K562 (cell line): ENCODE data around the gene FAM227A. TPM values are rescaled to one million over a fixed set of nuclear protein-coding genes. Genes with fewer than 3 reads are reported as not detected.

Experiments
- ATAC-seq: fragments of 200-7000 bp; cut with Tn5 transposase; 3 replicates; pipeline ENCODE4 v1.9.1; 2020; ENCODE audit warnings: moderate library complexity
- BruUV-seq: library from RNA; stranded (reverse); fragments of 400-500 nt; replicated peaks from 2 replicates; lab custom pipeline; 2021; lab: Mats Ljungman, UMichigan
- CTCF ChIA-PET: fragments of 300-600 bp; formaldehyde crosslinking; extraction: SDS; loops from one replicate; lab custom pipeline; 2021; ENCODE audit warnings: low intra/inter-chr PET ratio; lab: Yijun Ruan, JAX
- POLR2A ChIA-PET: fragments of 300-600, 350-650 bp; sonication (Branson Sonifier 250); formaldehyde crosslinking; extraction: SDS; loops from one replicate; lab custom pipeline; 2021; ENCODE audit warnings: antibody characterized with exemption, inconsistent platforms; lab: Yijun Ruan, JAX
- DNase-seq, 4 experiments: peaks; one replicate each; pipeline versions ENCODE4 v3.0.0 to v3.0.0-alpha.2; 2011 to 2018; ENCODE audit warnings: low spot score in 3 of 4, mixed read lengths in 3 of 4; ENCODE audit errors: extremely low read depth in 1 of 4
- FAIRE-seq: peaks from 2 replicates; lab custom pipeline; 2011; peaks lifted over from hg19 to GRCh38; lab: Jason Lieb, UNC
- H2AFZ ChIP-seq: 2 replicates; pipeline ENCODE4 v1.6.0; 2011; ENCODE audit warnings: low read depth, low read length, control low read depth, inconsistent platforms
- H3K27ac ChIP-seq: fragments of 200-600 bp; 3 replicates; pipeline ENCODE4 v1.8.0; 2011; ENCODE audit warnings: low read depth, mild to moderate bottlenecking, control low read depth, inconsistent platforms, low read length, moderate library complexity, mixed read lengths; ENCODE audit errors: extremely low read depth
- H3K27me3 ChIP-seq, 2 experiments: fragments of 300-600 bp in 1 of 2; 2 replicates in 1 of 2; 3 replicates in 1 of 2; pipeline versions ENCODE4 v1.6.0 to v1.8.0; 2011; ENCODE audit warnings: inconsistent platforms in 2 of 2, low read length in 2 of 2, mild to moderate bottlenecking in 1 of 2, mixed read lengths in 1 of 2, moderate library complexity in 1 of 2; ENCODE audit not compliant: control insufficient read depth in 2 of 2, insufficient read depth in 2 of 2
- H3K36me3 ChIP-seq: fragments of 300-600 bp; 3 replicates; pipeline ENCODE4 v1.8.0; 2011; ENCODE audit warnings: mild to moderate bottlenecking, low read length, inconsistent platforms; ENCODE audit not compliant: control insufficient read depth, insufficient read depth
- H3K4me1 ChIP-seq, 2 experiments: fragments of 200-600 bp in 1 of 2; replicated peaks in 1 of 2; 2 replicates in 1 of 2; 3 replicates in 1 of 2; pipeline versions ENCODE4 v1.5.1 to v1.8.0; 2011; ENCODE audit warnings: inconsistent platforms in 2 of 2, low read length in 2 of 2, mild to moderate bottlenecking in 1 of 2, mixed read lengths in 1 of 2, moderate library complexity in 1 of 2; ENCODE audit not compliant: control insufficient read depth in 2 of 2, insufficient read depth in 2 of 2
- H3K4me2 ChIP-seq: 2 replicates; pipeline ENCODE4 v1.6.1; 2011; ENCODE audit warnings: low read length, control low read depth, inconsistent platforms, mixed read lengths; ENCODE audit not compliant: insufficient read depth
- H3K4me3 ChIP-seq: fragments of 200-600 bp; sonication (generic), shearing (Covaris generic); 2 replicates; pipeline ENCODE4 v1.5.1; 2016; ENCODE audit warnings: control low read depth, inconsistent platforms
- H3K79me2 ChIP-seq: fragments of 200-600 bp; 3 replicates; pipeline ENCODE4 v1.8.0; 2011; ENCODE audit warnings: low read length, inconsistent platforms; ENCODE audit not compliant: control insufficient read depth, insufficient read depth
- H3K9ac ChIP-seq, 2 experiments: 2 replicates each; pipeline versions ENCODE4 v1.6.0 to v1.6.1; 2011; ENCODE audit warnings: low read depth in 2 of 2, low read length in 2 of 2, control low read depth in 1 of 2, inconsistent platforms in 1 of 2, mild to moderate bottlenecking in 1 of 2, mixed read lengths in 1 of 2; ENCODE audit not compliant: insufficient read depth in 1 of 2
- H3K9me1 ChIP-seq: one replicate; pipeline ENCODE4 v1.6.0; 2011; ENCODE audit warnings: inconsistent platforms, mild to moderate bottlenecking, low read length, moderate library complexity; ENCODE audit not compliant: control insufficient read depth, insufficient read depth
- H3K9me3 ChIP-seq: replicated peaks from 2 replicates; pipeline ENCODE4 v1.5.1; 2011; ENCODE audit warnings: low read depth, low read length, inconsistent platforms; ENCODE audit not compliant: control insufficient read depth, insufficient read depth
- H4K20me1 ChIP-seq: replicated peaks from 2 replicates; pipeline ENCODE4 v1.6.1; 2011; ENCODE audit warnings: low read length, inconsistent platforms, mixed read lengths; ENCODE audit not compliant: control insufficient read depth, insufficient read depth
- ATF4 ChIP-seq: fragments of 450-650 bp; formaldehyde crosslinking; IDR thresholded peaks from 2 replicates; pipeline ENCODE4 v1.4.0; 2022; ENCODE audit warnings: mild to moderate bottlenecking, moderate library complexity
- C11orf30 ChIP-seq: fragments of 450-650 bp; IDR thresholded peaks from 2 replicates; pipeline ENCODE4 v1.6.1; 2016; ENCODE audit warnings: low read depth, mild to moderate bottlenecking
- CBFA2T3 ChIP-seq: fragments of 450-650 bp; IDR thresholded peaks from 2 replicates; pipeline ENCODE4 v1.6.1; 2017
- MEIS2 ChIP-seq: fragments of 450-650 bp; IDR thresholded peaks from 2 replicates; pipeline ENCODE4 v1.6.1; 2014; ENCODE audit warnings: mild to moderate bottlenecking; ENCODE audit not compliant: partially characterized antibody
- NFE2 ChIP-seq: IDR thresholded peaks from 2 replicates; pipeline ENCODE4 v1.6.1; 2014; ENCODE audit warnings: antibody characterized with exemption, low read depth
- PBX2 ChIP-seq, 2 experiments: IDR thresholded peaks in 1 of 2; conservative IDR thresholded peaks in 1 of 2; 2 replicates each; pipeline ENCODE4 v1.6.1; 2016; ENCODE audit warnings: low read depth in 2 of 2, mild to moderate bottlenecking in 1 of 2, missing compliant biosample characterization in 1 of 2, missing genetic modification characterization in 1 of 2, moderate library complexity in 1 of 2
- PKNOX1 ChIP-seq: fragments of 450-650 bp; IDR thresholded peaks from 2 replicates; pipeline ENCODE4 v1.6.1; 2016
- TEAD4 ChIP-seq, 2 experiments: sonication (generic) in 1 of 2; formaldehyde crosslinking in 1 of 2; IDR thresholded peaks; 2 replicates each; pipeline versions ENCODE4 v1.6.1 to v1.8.0; 2012 to 2022; ENCODE audit warnings: borderline replicate concordance in 1 of 2, inconsistent platforms in 1 of 2, low read length in 1 of 2, mild to moderate bottlenecking in 1 of 2, missing genetic modification reagents in 1 of 2
- ZC3H4 ChIP-seq: sonication (generic); formaldehyde crosslinking; IDR thresholded peaks from 2 replicates; pipeline ENCODE4 v1.9.0; 2021; ENCODE audit warnings: missing genetic modification reagents, borderline replicate concordance
- WGBS: fragments of 100-300 bp; shearing (Covaris generic); methylation state at CpG from one replicate; pipeline ENCODE4 v1.1.6; 2016; ENCODE audit warnings: low coverage, mixed read lengths; ENCODE audit not compliant: insufficient coverage; ENCODE audit errors: missing lambda C conversion rate; 5-methylcytosine and 5-hydroxymethylcytosine counted together
- in situ Hi-C: fragments of 300-500 bp; cut with MboI; formaldehyde crosslinking; loops from 4 replicates; pipeline ENCODE4 v1.15.0; 2018; ENCODE audit warnings: inconsistent platforms, mixed read lengths
- intact Hi-C: fragments of 100-400 bp; cut with micrococcal nuclease; formaldehyde crosslinking; loops from 2 replicates; pipeline ENCODE4 v1.14.2; 2022
- polyA plus RNA-seq, 8 experiments: library from polyadenylated mRNA; depleted of rRNA in 4 of 8; stranded (reverse) in 5 of 8; unstranded in 3 of 8; fragments of >200 nt; fragmentation: Nextera tagmentation in 2 of 8; fragmentation: Illumina TruSeq in 1 of 8; extraction: Ambion mirVana in 2 of 8; extraction: Trizol in 1 of 8; gene quantifications; 2 replicates each; pipeline versions ENCODE4 v1.2.1 to v1.2.3, GENCODE V29; 2011 to 2014; ENCODE audit warnings: inconsistent platforms in 1 of 8, missing spikeins in 1 of 8
- total RNA-seq, 7 experiments: library from RNA; depleted of rRNA in 6 of 7; stranded (reverse); fragments of >200 nt in 6 of 7; fragmentation: Illumina TruSeq in 2 of 7; extraction: Trizol in 2 of 7; gene quantifications; 2 replicates each; pipeline versions ENCODE4 v1.2.1 to v1.2.3, GENCODE V29; 2011 to 2021; ENCODE audit warnings: low replicate concordance in 1 of 7

Gene FAM227A
- total and polyA plus RNA-seq, 9 of the 15 experiments (the other 6 are each of a cell fraction or from before 2014, with no cell fraction given) = 0.10 to 2.2 (median 0.83) TPM

GRCh38 chr22:38699784-38700183 lies 43.6 kb upstream of the FAM227A start:
- FAIRE-seq (no peak), ATAC-seq (no peak), DNase-seq (no peak)
- no peaks in the 10 kb centered on the region for H3K27me3 ChIP-seq
- H3K79me2 ChIP-seq = peaks cover 60% of the 10 kb centered on the region
- peaks cover 41 to 42% of the 10 kb centered on the region in 2 experiments; a peak in 4 of 5 replicates for H3K4me1 ChIP-seq
- WGBS = 3% methylated on average over 6 of the region's 6 CpGs
- H3K4me3 ChIP-seq = peak overlapping the region; percentile 89
- H3K9me3 ChIP-seq = no peaks in the 10 kb centered on the region
- H3K27ac ChIP-seq = peak overlapping the region; percentile 89
- TSS peak; percentile 86 for BruUV-seq
- H3K36me3 ChIP-seq = peaks cover 27% of the 10 kb centered on the region
- no peak overlapping the region for H2AFZ ChIP-seq
- H3K9ac ChIP-seq = peak overlapping the region; percentile 86 to 96; a peak in 3 of 4 replicates
- intact Hi-C loops (no loop called here), in situ Hi-C loops (no loop called here)
- no peaks in the 10 kb centered on the region; the same call in 1 of the 2 replicates for H4K20me1 ChIP-seq
- CTCF ChIA-PET = no interaction called here
- peak overlapping the region; percentile 83 for H3K4me2 ChIP-seq
- POLR2A ChIA-PET = interaction anchor here (0.6 to 1.5 kb wide), 6 partner anchors 13 to 820 kb away, joined by 3 to 9 read pairs (median 3); partner anchors contain the start of genes ATF4 and TOMM22
- H3K9me1 ChIP-seq = no peaks in the 10 kb centered on the region
- peak; percentile 70 for TF ChIP-seq PKNOX1
- TF ChIP-seq ATF4 (CRISPR knock-in tag) = no peak
- TF ChIP-seq NFE2 = 0 out of 2 replicates have a peak, but pooled peaks have one; percentile 44
- no peak for TF ChIP-seq CBFA2T3
- 0 out of 2 replicates have a peak, but pooled peaks have one; percentile 23 for TF ChIP-seq TEAD4 (IDR thresholded peaks at IDR 0.05; ENCODE audit: low read length)
- no peak for TF ChIP-seq TEAD4 (CRISPR knock-in tag; IDR thresholded peaks at IDR 0.05; ENCODE audit: borderline replicate concordance)
- TF ChIP-seq ZC3H4 (CRISPR knock-in tag) = 0 out of 2 replicates have a peak, but pooled peaks have one; percentile 38
- peak; percentile 67 for TF ChIP-seq MEIS2
- TF ChIP-seq C11orf30 = 0 out of 2 replicates have a peak, but pooled peaks have one; percentile 29
- no peak for TF ChIP-seq PBX2 (CRISPR knock-in tag; IDR thresholded peaks at IDR 0.05; ENCODE audit: low read depth)
- peak; percentile 56 for TF ChIP-seq PBX2 (tag; conservative IDR thresholded peaks at IDR 0.05; ENCODE audit: low read depth)
